ENCODE results near the gene CRTC3. TPM values are rescaled to one million over a fixed set of nuclear protein-coding genes. Genes with fewer than 3 reads are reported as not detected.

CRTC3 gene
- total RNA-seq, 1 experiment from 2014 or later, result 25.9 TPM

GRCh38 chr15:90539789-90540188 lies 10.1 kb downstream of the CRTC3 start:
- H3K27ac Mint-ChIP-seq (ENCODE audit: low read depth, unreplicated experiment), result no peak overlapping the region
- ChIA-PET CTCF (interaction anchor here (0.7 to 1.9 kb wide), 2 partner anchors 9 to 220 kb away, joined by 3 to 8 read pairs; no protein-coding TSS in a partner anchor), POLR2A (interaction anchor here (0.8 to 1.2 kb wide), 2 partner anchors 10 to 11 kb away, joined by 3 read pairs; no protein-coding TSS in a partner anchor)
- intact Hi-C loops (cut with micrococcal nuclease), result no loop called here
- TF ChIP-seq CTCF (IDR thresholded peaks at IDR 0.05; ENCODE audit: unreplicated experiment), result no peak
- H3K4me1 Mint-ChIP-seq (ENCODE audit: insufficient read depth, unreplicated experiment), result peaks cover 17% of the 10 kb centered on the region
- DNase-seq (ENCODE audit: unreplicated experiment), result no peak
- H3K27me3 Mint-ChIP-seq (ENCODE audit: insufficient read depth, unreplicated experiment), result no peaks in the 10 kb centered on the region
- peaks cover 30% of the 10 kb centered on the region for H3K36me3 Mint-ChIP-seq (ENCODE audit: insufficient read depth, unreplicated experiment)
- no peaks in the 10 kb centered on the region for H3K9me3 Mint-ChIP-seq (ENCODE audit: unreplicated experiment)
- BruUV-seq (replicated peaks), result no TSS peak
- H3K4me3 Mint-ChIP-seq (ENCODE audit: unreplicated experiment), result no peak overlapping the region

GRCh38 chr15:90540768-90541167 lies 11.0 kb downstream of the CRTC3 start:
- no TSS peak for BruUV-seq (replicated peaks)

GRCh38 chr15:90545095-90545494 lies 15.4 kb downstream of the CRTC3 start:
- no peak for TF ChIP-seq CTCF (IDR thresholded peaks at IDR 0.05; ENCODE audit: unreplicated experiment)
- no peak overlapping the region for H3K27ac Mint-ChIP-seq (ENCODE audit: low read depth, unreplicated experiment)
- H3K36me3 Mint-ChIP-seq (ENCODE audit: insufficient read depth, unreplicated experiment), result peaks cover 19% of the 10 kb centered on the region
- ChIA-PET CTCF (interaction anchor here (0.7 kb wide), 1 partner anchor 312 kb away, joined by 3 read pairs; no protein-coding TSS in a partner anchor), POLR2A (interaction anchor here (1.5 kb wide), 1 partner anchor 14 kb away, joined by 5 read pairs; no protein-coding TSS in a partner anchor)
- no peaks in the 10 kb centered on the region for H3K4me1 Mint-ChIP-seq (ENCODE audit: insufficient read depth, unreplicated experiment)
- BruUV-seq (replicated peaks), result no TSS peak
- H3K4me3 Mint-ChIP-seq (ENCODE audit: unreplicated experiment), result no peak overlapping the region
- DNase-seq (ENCODE audit: unreplicated experiment), result no peak
- no peaks in the 10 kb centered on the region for H3K9me3 Mint-ChIP-seq (ENCODE audit: unreplicated experiment)
- no peaks in the 10 kb centered on the region for H3K27me3 Mint-ChIP-seq (ENCODE audit: insufficient read depth, unreplicated experiment)
- intact Hi-C loops (cut with micrococcal nuclease), result no loop called here

More at GRCh38 chr15:90540768-90541167, 11.0 kb downstream of the CRTC3 start:
- intact Hi-C loops (cut with micrococcal nuclease), result no loop called here
- peaks cover 8% of the 10 kb centered on the region for H3K4me1 Mint-ChIP-seq (ENCODE audit: insufficient read depth, unreplicated experiment)
- DNase-seq (ENCODE audit: unreplicated experiment), result no peak
- no peaks in the 10 kb centered on the region for H3K9me3 Mint-ChIP-seq (ENCODE audit: unreplicated experiment)
- POLR2A ChIA-PET, result interaction anchor here (0.6 to 1.2 kb wide), 2 partner anchors 10 to 54 kb away, joined by 3 read pairs; no protein-coding TSS in a partner anchor
- CTCF ChIA-PET, result interaction anchor here (0.6 to 1.9 kb wide), 2 partner anchors 10 to 15 kb away, joined by 3 to 8 read pairs; no protein-coding TSS in a partner anchor
- peaks cover 26% of the 10 kb centered on the region for H3K36me3 Mint-ChIP-seq (ENCODE audit: insufficient read depth, unreplicated experiment)
- no peak overlapping the region for H3K4me3 Mint-ChIP-seq (ENCODE audit: unreplicated experiment)
- H3K27ac Mint-ChIP-seq (ENCODE audit: low read depth, unreplicated experiment), result no peak overlapping the region
- TF ChIP-seq CTCF (IDR thresholded peaks at IDR 0.05; ENCODE audit: unreplicated experiment), result no peak
- H3K27me3 Mint-ChIP-seq (ENCODE audit: insufficient read depth, unreplicated experiment), result no peaks in the 10 kb centered on the region

GRCh38 chr15:90547540-90547939 lies 17.8 kb downstream of the CRTC3 start:
- intact Hi-C loops (cut with micrococcal nuclease), result no loop called here
- no peaks in the 10 kb centered on the region for H3K9me3 Mint-ChIP-seq (ENCODE audit: unreplicated experiment)

More at GRCh38 chr15:90547540-90547939, 17.8 kb downstream of the CRTC3 start:
- DNase-seq (ENCODE audit: unreplicated experiment), result no peak
- peaks cover 21% of the 10 kb centered on the region for H3K36me3 Mint-ChIP-seq (ENCODE audit: insufficient read depth, unreplicated experiment)
- H3K4me3 Mint-ChIP-seq (ENCODE audit: unreplicated experiment), result no peak overlapping the region
- ChIA-PET POLR2A (interaction anchor here (0.8 kb wide), 1 partner anchor 17 kb away, joined by 3 read pairs; no protein-coding TSS in a partner anchor), CTCF (no interaction called here)
- no peak overlapping the region for H3K27ac Mint-ChIP-seq (ENCODE audit: low read depth, unreplicated experiment)
- BruUV-seq (replicated peaks), result no TSS peak
- H3K4me1 Mint-ChIP-seq (ENCODE audit: insufficient read depth, unreplicated experiment), result peaks cover 11% of the 10 kb centered on the region
- TF ChIP-seq CTCF (IDR thresholded peaks at IDR 0.05; ENCODE audit: unreplicated experiment), result no peak
- H3K27me3 Mint-ChIP-seq (ENCODE audit: insufficient read depth, unreplicated experiment), result no peaks in the 10 kb centered on the region
